Iris pigment epithelial cell (primary cell): ENCODE results near the gene S100A16.
"Not testable (repeated sequence)": the region's sequence is repeated elsewhere in the genome, so short reads cannot be mapped to it uniquely, and the experiment has no call there.

Experiments
- DNase-seq: peaks from one replicate; pipeline ENCODE4 v3.0.0-alpha.2; 2011; ENCODE audit warnings: low read depth

S100A16 gene

DNA sequence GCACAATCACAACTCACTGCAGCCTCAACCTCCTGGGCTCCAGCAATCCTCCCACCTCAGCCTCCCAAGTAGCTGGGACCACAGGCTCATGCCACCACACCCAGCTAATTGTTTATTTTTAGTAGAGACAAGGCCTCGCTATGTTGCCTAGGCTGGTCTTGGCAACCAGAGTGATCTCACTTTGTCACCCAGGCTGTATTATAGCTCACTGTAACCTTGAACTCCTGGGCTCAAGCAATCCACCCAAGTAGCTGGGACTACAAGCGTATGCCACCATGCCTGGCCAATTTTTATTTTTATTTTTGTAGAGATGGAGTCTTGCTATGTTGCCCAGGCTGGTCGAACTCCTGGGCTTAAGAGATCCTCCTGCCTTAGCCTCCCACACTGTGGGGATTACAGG is 50.9 kb downstream of the S100A16 start:
- DNase-seq, result not testable (repeated sequence)

DNA sequence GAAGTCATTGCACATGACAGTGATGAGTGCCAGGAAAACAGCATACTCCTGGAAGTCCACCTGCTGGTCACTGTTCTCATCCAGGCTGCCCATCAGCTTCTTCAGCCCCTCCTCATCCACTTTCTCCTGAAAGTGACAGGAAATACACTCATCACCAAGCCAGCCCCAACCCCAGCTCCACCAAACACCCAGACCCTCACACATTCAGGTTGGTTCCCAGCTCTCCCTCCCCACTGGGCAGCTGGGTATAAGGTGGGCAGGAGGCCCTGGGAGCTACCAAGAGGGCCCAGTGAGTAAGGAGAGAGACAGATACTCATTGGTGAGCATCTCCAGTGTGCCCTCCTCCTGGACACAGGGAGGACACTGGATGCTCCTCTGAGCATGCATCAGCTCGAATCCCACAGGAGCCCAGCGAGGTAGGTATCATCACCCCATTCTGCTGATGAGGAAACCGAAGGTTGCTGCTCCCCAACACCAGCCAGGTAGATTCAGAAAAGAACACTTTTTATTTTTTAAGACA is 51.4 kb downstream of the S100A16 start:
- no peak for DNase-seq

- no peak for DNase-seq
Measured at GRCh38 chr1:153560771-153561465, 52.0 kb downstream of the S100A16 start.

- DNase-seq, result no peak
Measured at GRCh38 chr1:153560241-153560640, 52.7 kb downstream of the S100A16 start.

- DNase-seq, result no peak
Measured at GRCh38 chr1:153557877-153558276, 55.1 kb downstream of the S100A16 start.
